ENCODE data around the gene FLRT1. TPM values are rescaled to one million over a fixed set of nuclear protein-coding genes. Genes with fewer than 3 reads are reported as not detected.

Gene FLRT1
- total RNA-seq, 4 donors from 2014 or later: 1.1 to 4.7 (median 3.6) TPM

DNA sequence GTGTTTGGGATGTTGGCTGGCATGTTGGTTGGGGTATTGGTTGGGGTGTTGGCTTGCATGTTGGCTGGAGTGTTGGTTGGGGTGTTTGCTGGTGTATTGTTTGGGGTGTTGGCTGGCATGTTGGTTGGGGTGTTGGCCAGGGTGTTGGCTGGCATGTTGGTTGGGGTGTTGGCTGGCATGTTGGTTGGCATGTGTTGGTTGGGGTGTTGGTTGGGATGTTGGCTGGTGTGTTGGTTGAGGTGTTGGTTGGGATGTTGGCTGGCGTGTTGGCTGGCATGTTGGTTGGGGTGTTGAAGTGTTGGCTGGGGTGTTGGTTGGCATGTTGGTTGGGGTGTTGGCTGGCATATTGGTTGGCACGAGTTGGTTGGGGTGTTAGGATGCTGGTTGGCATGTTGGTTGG is 24.9 kb upstream of the FLRT1 start:
- WGBS, 2 donors (ENCODE audit: low coverage in 1 of 2): no CpG with 5 or more reads among the region's 2 CpGs
- Histone ChIP-seq H3K27me3 (peaks cover 2% of the 10 kb centered on the region), H3K4me3 (no peak overlapping the region), H3K4me1 (peaks cover 0 to 25% (median 11%) of the 10 kb centered on the region in 3 donors), H3K9me3 (no peaks in the 10 kb centered on the region), H3K27ac (no peak overlapping the region), H3K36me3 (no peaks in the 10 kb centered on the region)
- TF ChIP-seq POLR2AphosphoS5 (IDR thresholded peaks at IDR 0.05): no peak
- TF ChIP-seq EP300 (IDR thresholded peaks at IDR 0.05): no peak
- no peak for TF ChIP-seq POLR2A (IDR thresholded peaks at IDR 0.05)
- TF ChIP-seq, protein P1, sequence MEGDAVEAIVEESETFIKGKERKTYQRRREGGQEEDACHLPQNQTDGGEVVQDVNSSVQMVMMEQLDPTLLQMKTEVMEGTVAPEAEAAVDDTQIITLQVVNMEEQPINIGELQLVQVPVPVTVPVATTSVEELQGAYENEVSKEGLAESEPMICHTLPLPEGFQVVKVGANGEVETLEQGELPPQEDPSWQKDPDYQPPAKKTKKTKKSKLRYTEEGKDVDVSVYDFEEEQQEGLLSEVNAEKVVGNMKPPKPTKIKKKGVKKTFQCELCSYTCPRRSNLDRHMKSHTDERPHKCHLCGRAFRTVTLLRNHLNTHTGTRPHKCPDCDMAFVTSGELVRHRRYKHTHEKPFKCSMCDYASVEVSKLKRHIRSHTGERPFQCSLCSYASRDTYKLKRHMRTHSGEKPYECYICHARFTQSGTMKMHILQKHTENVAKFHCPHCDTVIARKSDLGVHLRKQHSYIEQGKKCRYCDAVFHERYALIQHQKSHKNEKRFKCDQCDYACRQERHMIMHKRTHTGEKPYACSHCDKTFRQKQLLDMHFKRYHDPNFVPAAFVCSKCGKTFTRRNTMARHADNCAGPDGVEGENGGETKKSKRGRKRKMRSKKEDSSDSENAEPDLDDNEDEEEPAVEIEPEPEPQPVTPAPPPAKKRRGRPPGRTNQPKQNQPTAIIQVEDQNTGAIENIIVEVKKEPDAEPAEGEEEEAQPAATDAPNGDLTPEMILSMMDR (IDR thresholded peaks at IDR 0.05): no peak
- ATAC-seq: no peak

DNA sequence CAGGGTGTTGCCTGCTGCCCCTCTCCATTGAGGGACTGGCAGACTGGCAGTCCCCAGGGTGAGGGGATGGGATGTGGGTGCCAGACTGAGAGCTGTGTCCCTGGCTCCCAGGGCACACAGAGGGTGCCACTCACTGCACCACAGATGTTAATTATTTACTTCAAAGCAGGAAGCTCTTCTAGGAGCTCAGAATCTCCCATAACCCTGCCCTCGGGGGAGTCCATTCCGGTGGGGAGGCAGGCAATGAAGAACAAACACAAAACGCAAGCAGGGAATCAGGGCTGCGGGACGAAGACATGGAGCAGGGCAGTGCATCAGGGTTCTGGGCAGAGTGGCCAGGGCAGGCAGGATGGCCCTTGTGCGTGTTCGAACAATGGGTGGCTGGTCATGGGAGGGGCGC is 24.4 kb upstream of the FLRT1 start:
- Histone ChIP-seq H3K4me3 (no peak overlapping the region), H3K4me1 (peaks cover 0 to 24% (median 11%) of the 10 kb centered on the region in 3 donors), H3K9me3 (no peaks in the 10 kb centered on the region), H3K27me3 (no peaks in the 10 kb centered on the region), H3K27ac (no peak overlapping the region), H3K36me3 (no peaks in the 10 kb centered on the region)
- TF ChIP-seq POLR2A (IDR thresholded peaks at IDR 0.05) (no peak), POLR2AphosphoS5 (IDR thresholded peaks at IDR 0.05) (no peak), EP300 (IDR thresholded peaks at IDR 0.05) (no peak)
- TF ChIP-seq, protein P1 (IDR thresholded peaks at IDR 0.05): no peak
- no peak for ATAC-seq
- 93% methylated on average over 3 of the region's 8 CpGs; no CpG with 5 or more reads in 1 of the 2 donors for WGBS, 2 donors (ENCODE audit: low coverage in 1 of 2)

GRCh38 chr11:64013141-64013896 is 22.4 kb upstream of the FLRT1 start:
- Histone ChIP-seq H3K27me3 (no peaks in the 10 kb centered on the region), H3K27ac (no peak overlapping the region), H3K36me3 (no peaks in the 10 kb centered on the region), H3K4me3 (no peak overlapping the region), H3K4me1 (peaks cover 0 to 4% (median under 1%) of the 10 kb centered on the region in 3 donors), H3K9me3 (no peaks in the 10 kb centered on the region)
- no peak for ATAC-seq
- TF ChIP-seq POLR2AphosphoS5 (IDR thresholded peaks at IDR 0.05) (no peak), POLR2A (IDR thresholded peaks at IDR 0.05) (no peak), EP300 (IDR thresholded peaks at IDR 0.05) (no peak)
- TF ChIP-seq, protein P1 (IDR thresholded peaks at IDR 0.05): no peak
- 93% methylated on average over 3 to 14 of the region's 16 CpGs for WGBS, 2 donors (ENCODE audit: low coverage in 1 of 2)

DNA sequence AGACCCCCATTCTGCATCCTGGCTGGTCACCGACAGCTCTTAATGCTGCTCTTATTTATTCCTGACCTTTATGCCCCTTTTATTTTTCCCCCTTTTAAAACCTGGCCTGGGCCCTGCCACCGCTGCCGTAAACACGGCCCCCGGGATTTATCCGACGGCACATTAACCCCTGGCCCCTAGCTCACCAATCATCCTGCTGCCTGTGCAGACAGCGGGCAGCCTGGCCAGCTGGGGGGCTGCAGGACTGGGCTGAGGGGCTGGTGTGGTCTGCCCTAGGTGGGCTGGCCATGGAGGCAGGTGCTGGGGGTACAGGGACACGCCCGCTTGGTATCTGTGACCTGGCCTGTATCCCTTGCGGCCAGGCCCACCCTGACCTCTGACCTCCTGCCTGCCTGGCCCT is 21.4 kb upstream of the FLRT1 start:
- H3K4me1 ChIP-seq: no peaks in the 10 kb centered on the region
- H3K27me3 ChIP-seq: no peaks in the 10 kb centered on the region
- H3K27ac ChIP-seq: no peak overlapping the region
- H3K4me3 ChIP-seq: no peak overlapping the region
- ATAC-seq: no peak
- no peaks in the 10 kb centered on the region for H3K36me3 ChIP-seq
- WGBS, 2 donors (ENCODE audit: low coverage in 1 of 2): 89% methylated on average over 3 of the region's 11 CpGs; no CpG with 5 or more reads in 1 of the 2 donors
- no peaks in the 10 kb centered on the region for H3K9me3 ChIP-seq
- no peak for TF ChIP-seq POLR2AphosphoS5 (IDR thresholded peaks at IDR 0.05)
- TF ChIP-seq, protein P1 (IDR thresholded peaks at IDR 0.05): no peak
- no peak for TF ChIP-seq EP300 (IDR thresholded peaks at IDR 0.05)
- no peak for TF ChIP-seq POLR2A (IDR thresholded peaks at IDR 0.05)

- no peaks in the 10 kb centered on the region for H3K4me1 ChIP-seq
- WGBS, 2 donors (ENCODE audit: low coverage in 1 of 2): 82% methylated on average over 4 of the region's 20 CpGs; no CpG with 5 or more reads in 1 of the 2 donors
- TF ChIP-seq POLR2AphosphoS5 (IDR thresholded peaks at IDR 0.05) (no peak), EP300 (IDR thresholded peaks at IDR 0.05) (no peak), POLR2A (IDR thresholded peaks at IDR 0.05) (no peak)
- TF ChIP-seq, protein P1 (IDR thresholded peaks at IDR 0.05): no peak
- no peak for ATAC-seq
- H3K36me3 ChIP-seq: no peaks in the 10 kb centered on the region
- no peaks in the 10 kb centered on the region for H3K9me3 ChIP-seq
- no peaks in the 10 kb centered on the region for H3K27me3 ChIP-seq
- H3K4me3 ChIP-seq: no peak overlapping the region
- no peak overlapping the region for H3K27ac ChIP-seq
Observed at GRCh38 chr11:64015510-64015909, 20.2 kb upstream of the FLRT1 start.

All from gastroesophageal sphincter (tissue), 4 donors.